AG20443 (cell line): ENCODE measurements around the gene C11orf21.
"Not testable (repeated sequence)": the region's sequence is repeated elsewhere in the genome, so short reads cannot be mapped to it uniquely, and the experiment has no call there.

Source experiments
- DNase-seq: peaks from one replicate; pipeline ENCODE4 v3.0.0; 2012; ENCODE audit warnings: low spot score, mixed read lengths

C11orf21 gene

DNA sequence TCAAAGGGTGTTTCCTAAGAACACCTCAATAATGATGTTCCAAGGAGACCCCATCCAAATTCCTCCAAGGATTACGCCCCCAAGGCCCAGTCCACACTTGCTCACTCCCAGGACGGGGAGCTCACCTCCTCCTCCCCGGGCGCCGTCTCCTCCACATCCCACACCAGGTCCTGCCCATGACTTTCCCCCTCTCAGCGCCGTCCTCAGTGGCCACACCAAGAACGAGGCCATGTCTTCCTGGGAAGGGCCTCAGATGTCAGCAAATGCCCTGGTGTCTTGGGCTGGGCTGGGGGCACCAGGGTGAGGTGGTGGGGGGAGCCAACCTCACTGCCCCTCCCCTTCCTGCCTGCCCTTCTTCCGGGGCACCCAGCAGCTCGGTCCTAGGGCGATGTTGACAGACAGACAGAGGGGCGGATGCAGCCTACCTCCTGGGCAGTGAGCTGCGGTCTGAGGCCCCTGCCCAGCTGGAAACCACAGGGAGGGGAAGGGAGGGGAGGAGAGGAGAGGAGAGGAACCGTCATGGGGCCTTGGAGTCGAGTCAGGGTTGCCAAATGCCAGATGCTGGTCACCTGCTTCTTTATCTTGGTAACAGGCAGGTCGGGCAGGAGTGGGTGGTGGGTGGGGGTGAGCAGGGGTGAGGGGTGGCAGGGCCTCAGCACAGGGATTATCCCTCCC, at the start of gene C11orf21, which contains the start of gene TSPAN32:
TSS of gene C11orf21 (minus strand) at position 288 of the 675 bp plus-strand sequence. CDS start at position 178, 110 bp downstream.
TSS of gene TSPAN32 (plus strand) at position 383 of the 675 bp plus-strand sequence. CDS start at position 520, 137 bp downstream.
- no peak for DNase-seq

DNA sequence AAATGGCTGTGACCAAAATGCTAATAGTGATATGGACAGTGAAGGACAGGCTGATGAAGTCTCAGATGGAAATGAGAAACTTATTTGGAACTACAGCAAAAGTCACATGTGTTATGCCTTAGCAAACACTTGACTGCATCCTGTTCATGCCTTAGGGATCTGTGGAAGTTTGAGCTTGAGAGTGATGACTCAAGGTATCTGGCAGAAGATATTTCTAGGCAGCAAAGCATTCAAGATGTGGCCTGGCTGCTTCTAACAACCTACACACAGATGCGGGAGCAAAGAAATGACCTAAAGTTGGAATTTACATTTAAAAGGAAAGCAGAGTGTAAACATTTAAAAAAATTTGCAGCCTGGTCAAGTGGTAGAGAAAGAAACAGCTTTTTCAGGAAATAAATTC, 47.3 kb upstream of the C11orf21 start:
- DNase-seq: no peak

DNA sequence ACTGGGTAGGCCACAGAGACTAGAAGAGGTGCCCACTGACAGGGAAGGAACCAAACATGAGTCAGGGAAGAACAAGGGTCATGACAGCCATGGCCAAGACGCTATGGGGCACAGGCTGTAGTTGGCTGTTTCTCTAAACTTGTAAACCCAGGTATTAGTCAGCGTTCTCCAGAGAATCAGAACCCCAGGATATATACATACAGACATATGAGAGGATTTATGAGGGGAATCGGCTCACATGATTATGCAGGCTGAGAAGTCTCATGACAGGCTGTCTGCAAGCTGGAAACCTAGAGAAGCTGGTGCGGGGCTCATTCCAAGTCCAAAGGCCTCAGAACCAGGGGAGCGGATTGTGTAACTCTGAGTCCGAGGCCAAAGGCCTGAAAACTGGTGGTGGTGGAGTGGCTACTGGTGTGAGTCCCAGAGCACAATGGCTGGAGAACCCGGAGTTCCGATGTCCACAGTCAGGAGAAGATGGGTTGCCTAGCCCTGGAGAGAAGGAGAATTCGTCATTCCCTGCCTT, 45.7 kb upstream of the C11orf21 start:
- DNase-seq: no peak

DNA sequence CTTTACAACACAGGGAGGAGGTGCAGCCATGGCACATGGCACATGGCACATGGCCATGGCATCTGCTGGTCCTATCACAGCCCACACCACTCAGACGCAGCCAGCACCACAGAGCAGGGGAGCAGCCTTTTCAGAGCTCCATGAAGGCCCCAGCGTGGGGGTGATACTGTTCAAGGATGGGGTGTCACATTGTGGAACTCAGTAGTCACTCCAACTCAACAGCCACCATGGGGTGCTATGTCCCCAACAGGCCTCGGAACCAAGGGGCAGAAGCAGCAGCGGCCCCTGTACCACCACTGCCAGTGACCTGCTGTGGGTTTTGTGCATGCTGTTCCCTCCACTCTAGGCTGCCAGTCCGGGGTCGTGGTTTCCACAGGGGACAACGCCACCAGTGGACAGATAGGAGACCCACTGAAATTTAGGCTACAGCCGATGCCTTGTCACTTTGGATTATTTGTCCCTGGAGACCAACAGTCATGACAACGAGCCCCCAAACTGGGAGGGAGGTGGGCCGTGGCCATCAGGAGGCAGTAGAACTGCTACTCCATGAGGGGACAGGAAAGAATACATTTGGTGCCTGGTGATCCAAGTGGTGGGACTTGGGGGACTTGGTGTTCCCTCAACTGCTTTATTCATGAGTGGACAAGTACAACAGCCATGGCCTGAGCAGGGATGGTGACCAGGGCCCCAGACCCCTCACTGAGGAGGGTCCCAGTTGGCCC, 45.0 kb upstream of the C11orf21 start:
- no peak for DNase-seq

DNA sequence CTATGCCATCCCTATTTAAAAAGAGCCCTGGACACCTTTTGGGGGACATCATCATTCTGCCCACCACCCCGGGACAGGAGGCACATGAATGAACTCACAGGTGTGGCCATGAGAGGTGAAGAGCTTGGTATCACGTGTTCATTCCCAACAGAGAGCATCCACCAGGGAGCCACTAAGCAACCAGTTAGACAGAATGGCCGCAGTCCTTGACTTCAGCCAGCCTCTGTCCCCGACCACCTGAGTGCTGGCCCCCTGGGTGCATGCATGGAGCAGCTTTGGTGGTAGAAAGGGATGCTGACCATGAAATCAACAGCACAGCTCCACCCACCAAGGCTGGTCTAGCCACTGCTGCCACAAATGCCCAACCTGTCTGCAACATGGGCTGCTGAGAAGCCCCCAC, 44.3 kb upstream of the C11orf21 start:
- DNase-seq: no peak

DNA sequence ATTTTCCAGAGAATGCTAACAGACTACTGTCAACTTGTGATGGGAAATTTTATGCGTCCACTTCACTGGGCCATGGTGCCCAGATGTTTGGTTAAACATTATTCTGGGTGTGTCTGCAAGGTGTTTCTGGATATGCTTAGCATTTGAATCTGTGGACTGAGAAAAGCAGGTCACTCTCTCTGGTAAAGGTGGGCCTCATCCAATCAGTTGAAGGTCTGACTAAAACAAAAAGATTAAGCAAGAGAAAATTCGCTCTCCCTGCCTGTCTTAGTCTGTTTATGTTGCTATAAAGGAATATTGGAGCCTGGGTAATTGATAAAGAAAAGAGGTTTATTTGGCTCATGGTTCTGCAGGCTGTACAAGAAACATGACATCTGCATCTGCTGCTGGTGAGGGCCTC, 43.3 kb upstream of the C11orf21 start:
- DNase-seq: no peak

DNA sequence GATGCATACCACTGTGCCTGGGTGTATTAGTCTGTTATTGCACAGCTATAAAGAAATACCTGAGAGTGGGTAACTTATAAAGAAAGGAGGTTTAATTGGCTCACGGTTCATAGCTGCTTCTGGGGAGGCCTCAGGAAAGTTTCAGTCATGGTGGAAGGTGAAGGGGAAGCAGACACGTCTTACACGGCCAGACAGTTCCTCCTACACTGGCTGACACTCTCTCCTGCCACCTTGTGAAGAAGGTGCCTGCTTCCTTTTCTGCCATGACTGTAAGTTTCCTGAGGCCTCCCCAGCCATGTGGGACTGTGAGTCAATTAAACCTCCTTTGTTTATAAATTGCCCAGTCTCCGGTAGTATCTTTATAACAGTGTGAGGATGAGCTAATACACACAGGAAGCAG, 41.8 kb upstream of the C11orf21 start:
- DNase-seq: no peak

DNA sequence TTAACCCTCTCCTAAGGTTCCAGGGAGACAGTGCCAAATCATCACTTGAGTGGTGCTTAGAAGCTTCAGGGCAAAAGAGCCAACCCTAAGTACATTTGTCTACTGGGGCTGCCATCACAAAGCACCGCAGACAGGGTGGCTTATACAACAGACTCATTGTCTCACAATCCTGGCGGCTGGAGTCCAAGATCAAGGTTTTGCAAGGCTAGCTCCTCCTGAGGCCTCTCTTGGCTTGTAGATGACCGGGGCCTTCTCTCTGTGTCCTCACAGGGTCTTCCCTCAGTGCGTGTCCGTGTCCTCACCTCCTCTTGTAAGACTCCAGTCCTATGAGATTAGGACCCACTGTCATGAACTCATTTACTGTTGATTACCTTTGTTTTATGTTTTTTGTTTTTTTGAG, 41.3 kb upstream of the C11orf21 start:
- no peak for DNase-seq

DNA sequence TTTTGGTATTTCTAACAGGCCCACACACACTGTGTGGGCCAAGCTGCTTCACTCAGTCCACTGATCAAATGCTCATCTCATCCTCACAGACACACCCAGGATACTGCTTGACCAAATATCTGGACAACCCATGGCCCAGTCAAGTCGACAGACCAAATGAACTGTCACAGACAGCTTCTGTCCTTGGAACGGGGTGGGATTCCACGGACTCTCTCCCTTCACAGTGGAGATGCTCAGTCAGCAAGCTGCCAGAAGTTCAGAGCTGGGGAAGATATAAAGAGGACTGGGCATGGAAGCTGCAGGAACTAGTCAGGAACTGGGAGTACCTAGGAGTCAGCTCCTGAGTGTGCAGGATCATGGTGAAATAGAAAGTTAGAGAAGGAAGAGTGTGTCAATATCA, 40.8 kb upstream of the C11orf21 start:
- no peak for DNase-seq

DNA sequence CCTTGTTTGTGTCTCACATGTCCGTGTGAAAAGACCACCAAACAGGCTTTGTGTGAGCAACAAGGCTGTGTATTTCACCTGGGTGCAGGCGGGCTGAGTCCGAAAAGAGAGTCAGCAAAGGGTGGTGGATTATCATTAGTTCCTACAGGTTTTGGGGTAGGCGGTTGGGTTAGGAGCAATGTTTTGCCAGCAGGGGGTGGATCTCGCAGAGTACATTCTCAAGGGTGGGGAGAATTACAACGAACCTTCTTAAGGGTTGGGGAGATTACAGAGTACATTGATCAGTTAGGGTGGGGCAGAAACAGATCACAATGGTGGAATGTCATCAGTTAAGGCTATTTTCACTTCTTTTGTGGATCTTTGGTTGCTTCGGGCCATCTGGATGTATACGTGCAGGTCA, 37.0 kb upstream of the C11orf21 start:
- DNase-seq: not testable (repeated sequence)

DNA sequence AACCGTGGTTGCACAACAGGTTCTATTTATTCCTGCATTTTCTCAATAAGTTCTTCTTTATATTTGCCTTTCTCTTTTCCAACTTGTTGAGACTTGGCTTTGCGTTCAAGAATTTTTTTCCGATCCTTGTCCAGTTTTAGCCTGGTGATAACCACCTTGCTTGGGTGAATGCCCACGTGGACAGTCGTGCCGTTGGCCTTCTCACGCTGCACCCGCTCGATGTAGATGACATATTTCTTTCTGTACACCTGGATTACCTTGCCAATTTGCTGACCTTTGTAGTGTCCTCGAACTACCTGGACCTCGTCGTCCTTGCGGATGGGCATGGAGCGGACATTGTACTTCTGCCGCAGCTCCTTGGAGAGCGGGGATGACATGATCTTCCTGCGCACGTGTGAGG, 33.6 kb upstream of the C11orf21 start:
- DNase-seq: not testable (repeated sequence)

DNA sequence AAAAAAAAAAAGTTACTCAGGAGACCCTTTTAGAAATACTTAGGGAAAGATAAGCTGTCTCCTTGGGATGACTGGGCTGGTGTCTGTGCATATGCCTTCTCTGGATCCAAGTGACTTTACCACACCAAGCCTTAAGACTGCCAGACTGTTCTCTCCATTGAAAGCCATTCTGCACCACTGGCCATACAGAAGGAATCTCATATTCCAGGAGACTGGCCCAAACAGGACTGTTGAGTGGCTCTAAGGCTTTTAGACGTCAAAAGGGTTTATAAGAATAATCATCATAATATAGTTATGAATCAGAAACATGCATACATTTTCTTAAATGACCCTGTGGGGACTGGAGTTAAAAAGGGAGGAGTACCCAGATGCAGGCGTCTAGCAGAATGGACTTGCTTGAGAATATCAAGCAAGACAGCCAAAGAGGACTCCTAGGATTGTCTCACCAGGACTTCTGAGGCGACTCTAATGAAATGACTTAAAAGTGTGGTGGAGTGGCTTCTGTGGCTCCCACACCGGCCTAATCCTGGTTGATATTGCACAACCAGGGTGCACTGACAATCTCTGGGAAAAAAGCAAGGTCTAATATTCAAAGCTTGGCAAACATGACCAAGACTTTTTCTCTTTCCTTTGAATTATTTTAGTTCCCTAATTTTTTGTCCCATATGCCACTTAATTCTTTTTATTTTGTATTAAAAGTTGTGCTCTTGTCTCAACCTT, 31.9 kb upstream of the C11orf21 start:
- DNase-seq: not testable (repeated sequence)

DNA sequence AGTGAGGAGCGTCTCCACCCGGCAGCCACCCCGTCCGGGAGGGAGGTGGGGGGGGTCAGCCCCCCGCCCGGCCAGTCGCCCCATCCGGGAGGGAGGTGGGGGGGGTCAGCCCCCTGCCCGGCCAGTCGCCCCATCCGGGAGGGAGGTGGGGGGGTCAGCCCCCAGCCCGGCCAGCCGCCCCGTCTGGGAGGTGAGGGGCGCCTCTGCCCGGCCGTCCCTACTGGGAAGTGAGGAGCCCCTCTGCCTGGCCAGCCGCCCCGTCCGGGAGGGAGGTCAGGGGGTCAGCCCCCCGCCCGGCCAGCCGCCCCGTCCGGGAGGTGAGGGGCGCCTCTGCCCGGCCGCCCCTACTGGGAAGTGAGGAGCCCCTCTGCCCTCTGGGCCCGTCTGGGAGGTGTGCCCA, 30.9 kb upstream of the C11orf21 start:
- DNase-seq: not testable (repeated sequence)

DNA sequence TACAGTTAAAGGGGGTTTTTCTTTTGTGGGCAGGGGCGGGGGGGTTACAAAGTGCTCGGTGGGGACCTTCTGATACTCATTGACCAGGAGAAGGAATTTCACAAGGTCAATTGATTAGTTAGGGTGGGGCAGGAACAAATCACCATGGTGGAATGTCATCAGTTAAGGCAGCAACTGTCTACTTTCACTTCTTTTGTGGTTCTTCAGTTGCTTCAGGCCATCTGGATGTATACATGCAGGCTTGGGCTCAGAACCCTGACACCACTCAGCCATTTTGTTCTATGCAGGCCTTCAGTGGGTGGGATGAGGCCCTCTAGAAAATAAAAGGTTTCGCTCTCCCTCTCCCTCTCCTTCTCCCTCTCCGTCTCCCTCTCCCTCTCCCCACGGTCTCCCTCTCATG, 29.7 kb upstream of the C11orf21 start:
- no peak for DNase-seq

DNA sequence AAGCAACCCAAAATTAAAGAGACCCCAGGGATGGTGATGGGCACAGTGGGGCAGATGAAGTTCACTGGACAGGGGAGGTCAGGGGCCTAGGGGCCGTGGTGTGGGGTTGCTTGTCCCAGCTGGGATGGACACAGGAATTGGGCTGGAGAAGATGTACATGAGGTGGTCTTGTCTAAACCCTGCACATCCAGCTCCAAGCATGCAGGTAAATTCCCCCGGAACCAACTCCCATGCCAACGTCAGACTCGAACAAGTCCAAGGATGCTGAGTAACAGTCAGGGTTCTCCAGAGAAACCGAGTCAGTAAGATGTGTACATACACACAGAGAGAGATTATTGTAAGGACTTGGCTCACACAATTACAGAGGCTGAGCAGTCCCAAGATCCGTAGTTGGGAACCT, 29.0 kb upstream of the C11orf21 start:
- DNase-seq: no peak

DNA sequence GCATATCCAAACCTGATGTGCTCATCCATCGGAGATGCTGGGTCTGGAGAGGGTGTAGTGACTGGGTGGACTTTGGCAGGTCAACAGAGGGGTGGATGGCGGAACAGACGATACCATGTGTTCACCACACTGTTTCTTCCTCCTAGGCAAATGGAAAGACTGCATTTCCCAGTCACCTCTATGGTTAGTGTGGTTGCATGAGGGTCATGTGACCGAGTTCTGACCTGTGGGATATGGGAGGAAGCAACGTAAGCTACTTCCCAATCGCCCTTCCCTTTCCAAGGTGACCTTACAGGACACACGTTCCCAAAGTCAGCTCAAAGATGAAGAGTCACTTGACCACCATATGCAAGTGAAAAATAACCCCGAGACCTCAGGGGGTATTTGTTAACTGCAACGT, 27.8 kb upstream of the C11orf21 start:
- no peak for DNase-seq

DNA sequence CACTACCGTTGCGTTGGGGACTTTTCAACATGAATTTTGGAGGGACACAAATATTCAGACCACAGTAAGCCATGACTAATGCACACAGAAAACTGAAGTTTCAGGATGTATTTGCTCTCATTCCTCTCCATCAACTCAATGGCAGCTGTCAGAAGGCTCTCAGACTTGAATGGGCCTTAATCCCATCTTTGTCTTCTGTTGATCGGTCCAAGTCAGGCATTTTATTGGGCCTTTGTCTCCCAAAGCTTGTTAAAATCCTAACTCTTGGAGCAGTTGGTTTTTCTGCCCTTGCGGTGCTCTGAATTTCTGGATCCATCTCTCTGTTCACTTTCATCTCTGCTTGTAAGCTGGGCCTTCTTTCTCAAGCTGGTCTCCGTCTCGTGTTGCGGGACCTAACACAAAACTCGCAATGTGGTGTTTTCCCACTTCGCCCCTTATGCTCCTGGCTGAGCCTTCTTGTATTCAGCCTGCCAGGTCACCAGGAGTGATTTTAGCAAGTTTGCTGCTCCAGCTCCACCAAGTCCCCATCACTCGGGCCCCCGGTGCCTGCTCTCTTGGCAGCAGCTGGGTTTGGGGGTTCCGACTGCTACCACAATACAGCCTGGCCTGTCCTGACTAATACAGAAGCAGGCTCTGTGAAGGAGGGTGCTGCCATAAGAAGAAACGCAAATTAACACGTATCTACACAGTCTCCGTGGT, 27.1 kb upstream of the C11orf21 start:
- no peak for DNase-seq

DNA sequence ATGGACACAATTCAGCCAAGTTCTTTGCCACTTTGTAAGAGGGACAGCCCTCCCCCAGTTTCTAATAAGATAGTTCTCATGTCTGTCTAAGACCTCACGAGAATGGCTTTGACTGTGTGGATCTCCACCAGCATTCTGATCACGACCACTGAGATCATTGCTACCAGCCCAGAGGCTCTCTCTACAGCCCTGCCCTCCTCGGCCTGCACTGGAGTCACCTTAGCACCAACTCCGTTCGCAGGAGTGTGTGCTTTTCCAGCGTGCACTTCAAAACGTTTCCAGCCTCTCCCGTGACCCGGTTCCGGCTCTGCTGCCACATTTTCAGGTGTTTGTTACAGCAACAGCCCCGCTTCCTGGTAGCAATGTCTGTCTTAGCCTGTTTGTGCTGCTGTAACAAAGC, 26.3 kb upstream of the C11orf21 start:
- no peak for DNase-seq

DNA sequence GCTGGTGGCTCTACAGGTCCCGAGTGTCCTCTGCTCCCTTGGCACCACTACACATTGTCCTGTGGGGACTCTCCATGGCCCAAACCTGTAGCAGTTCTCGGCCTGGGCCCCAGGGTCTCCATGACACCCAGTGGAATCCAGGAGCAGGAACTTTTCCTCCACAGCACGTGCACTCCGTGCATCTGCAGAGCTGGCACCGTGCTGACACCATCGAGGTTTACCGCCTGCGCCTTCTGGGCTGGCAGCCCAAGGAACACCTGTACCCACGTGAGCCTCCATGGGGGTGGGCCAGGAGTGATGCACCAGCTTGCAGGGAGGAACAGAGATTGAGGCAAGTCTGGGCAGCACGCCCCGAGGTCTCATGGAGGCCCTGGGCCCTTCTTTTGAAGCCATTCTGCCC, 25.3 kb upstream of the C11orf21 start:
- DNase-seq: no peak

DNA sequence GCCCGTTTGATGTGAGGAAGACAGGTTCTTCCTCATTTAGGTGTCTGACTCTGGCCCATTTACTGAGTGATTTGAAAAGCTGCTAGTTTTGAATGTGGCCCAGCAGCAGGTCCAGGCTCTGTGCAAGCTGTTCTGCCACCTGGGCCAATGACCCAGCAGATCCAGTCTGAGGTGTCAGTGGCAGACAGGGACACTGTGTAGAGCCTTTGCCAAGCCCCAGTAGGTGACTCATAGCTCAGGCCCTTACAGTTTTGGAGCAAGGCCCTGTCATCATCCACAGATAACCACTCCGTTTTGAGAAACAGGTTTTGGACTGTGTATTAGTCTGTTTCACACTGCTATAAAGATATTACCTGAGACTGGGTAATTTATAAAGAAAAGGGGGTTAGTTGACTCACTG, 24.0 kb upstream of the C11orf21 start:
- DNase-seq: peak; percentile 85

DNA sequence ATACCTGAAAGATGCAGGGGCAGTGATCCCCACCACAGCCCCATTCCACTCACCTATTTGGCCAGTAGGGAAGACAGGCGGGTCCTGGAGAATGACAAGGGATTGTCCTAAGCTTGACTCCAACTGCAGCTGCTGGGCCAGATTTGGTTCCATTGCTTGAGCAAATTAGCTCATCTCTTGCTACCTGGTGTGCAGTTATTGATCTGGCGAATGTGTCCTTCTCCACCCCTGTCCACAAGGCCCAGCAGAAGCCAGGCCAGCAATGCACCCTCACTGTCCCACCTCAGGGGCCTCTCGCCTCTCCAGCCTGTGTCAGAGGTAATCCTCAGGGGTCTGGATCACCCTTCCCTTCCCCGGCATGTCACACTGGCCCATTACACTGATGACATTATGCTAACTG, 23.4 kb upstream of the C11orf21 start:
- DNase-seq: no peak

DNA sequence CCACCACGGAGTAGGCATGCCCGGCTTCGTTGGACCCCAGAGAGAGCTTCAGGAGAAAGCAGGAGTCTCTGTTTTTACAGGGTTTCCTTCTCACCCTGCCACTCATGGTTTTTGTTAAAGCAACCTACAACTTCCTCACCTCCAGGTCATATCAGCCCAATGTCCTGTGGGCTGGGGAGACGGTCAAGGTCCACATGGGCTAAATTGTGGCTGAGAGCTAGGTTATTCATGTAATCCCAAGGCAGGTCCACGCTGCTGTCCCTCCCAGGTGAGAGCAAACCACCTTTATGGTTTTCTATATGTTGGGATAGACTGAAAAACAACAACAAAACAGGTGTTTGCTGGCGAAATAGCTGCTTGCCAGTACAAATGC, 19.6 kb upstream of the C11orf21 start:
- DNase-seq: no peak
